ENCODE results near the gene HLA-DQA2.
"Not testable (repeated sequence)": the region's sequence is repeated elsewhere in the genome, so short reads cannot be mapped to it uniquely, and the experiment has no call there.

HLA-DQA2 gene

DNA sequence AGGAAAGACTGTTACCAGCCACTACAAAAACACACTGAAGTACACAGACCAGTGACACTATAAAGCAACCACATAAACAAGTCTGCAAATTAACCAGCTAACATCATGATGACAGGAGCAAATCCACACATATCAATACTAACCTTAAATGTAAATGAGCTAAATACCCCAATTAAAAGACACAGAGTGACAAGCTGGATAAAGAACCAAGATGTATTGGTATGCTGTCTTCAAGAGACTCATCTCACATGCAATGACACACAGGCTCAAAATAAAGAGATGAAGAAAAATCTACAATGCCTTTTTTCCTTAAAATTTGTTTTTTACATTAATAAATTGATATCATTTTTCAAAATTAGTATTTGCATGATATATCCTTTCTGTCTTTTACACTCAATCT lies 41.7 kb downstream of the HLA-DQA2 start:
- DNase-seq = not testable (repeated sequence)

DNA sequence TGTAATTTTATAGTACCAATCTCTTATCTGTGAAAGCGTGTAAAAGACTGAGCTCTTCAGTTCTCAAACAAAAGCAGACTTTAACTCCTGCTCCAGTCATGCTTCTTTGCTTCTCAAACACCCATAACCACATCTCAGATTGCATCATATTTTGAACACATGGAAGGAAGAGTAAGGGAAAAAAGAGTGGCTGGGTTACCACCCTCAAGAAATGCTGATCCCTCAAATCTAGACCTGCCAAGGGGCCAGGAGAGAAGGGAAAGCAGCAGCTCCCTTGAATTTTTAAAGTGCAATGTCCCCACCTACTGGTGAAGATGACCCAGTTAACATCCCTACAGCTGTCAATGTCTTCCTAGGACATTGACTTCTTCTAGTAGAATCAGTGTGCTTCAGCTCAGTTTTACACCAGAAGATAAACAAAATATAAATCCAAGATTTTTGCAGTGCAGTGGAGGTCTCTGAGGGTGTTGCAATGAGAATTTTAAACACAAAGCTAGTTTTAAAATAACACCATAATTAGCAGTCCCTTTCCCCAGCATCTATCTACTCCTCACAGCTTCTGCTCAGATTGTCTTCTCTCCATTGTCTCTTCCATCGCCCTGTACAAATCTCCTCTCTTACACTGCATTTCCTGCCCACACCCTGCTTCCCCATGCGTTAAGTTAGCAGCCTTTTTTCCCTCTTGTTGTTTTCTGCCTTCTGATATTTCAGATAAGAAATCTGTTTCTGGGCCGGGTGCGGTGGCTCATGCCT lies 44.8 kb downstream of the HLA-DQA2 start:
- peak; percentile 44 to 56 for DNase-seq

- DNase-seq = no peak
These were observed 49.1 kb downstream of the HLA-DQA2 start for GRCh38 chr6:32790306-32790705.

GRCh38 chr6:32792901-32793435 lies 51.8 kb downstream of the HLA-DQA2 start:
- no peak for DNase-seq

GRCh38 chr6:32794510-32794909 lies 53.3 kb downstream of the HLA-DQA2 start:
- DNase-seq = no peak
